Fibroblast of skin of scalp (primary cell): ENCODE results near the gene L3MBTL4.

ENCODE experiments used
- DNase-seq: peaks from one replicate; pipeline ENCODE4 v3.0.0-alpha.2; 2013

L3MBTL4 gene

GRCh38 chr18:6022845-6023244, 391.9 kb downstream of the L3MBTL4 start:
- DNase-seq: peak; percentile 52

- no peak for DNase-seq
Observed at GRCh38 chr18:6022074-6022444, 392.7 kb downstream of the L3MBTL4 start.

- no peak for DNase-seq
Observed at GRCh38 chr18:6021306-6022073, 393.2 kb downstream of the L3MBTL4 start.

- DNase-seq: no peak
Observed at GRCh38 chr18:6018671-6019070, 396.0 kb downstream of the L3MBTL4 start.

- no peak for DNase-seq
Observed at GRCh38 chr18:6017171-6017570, 397.5 kb downstream of the L3MBTL4 start.

GRCh38 chr18:6015364-6015763, 399.3 kb downstream of the L3MBTL4 start:
- peak; percentile 30 for DNase-seq

- DNase-seq: peak; percentile 34
Observed at GRCh38 chr18:6013171-6013810, 401.4 kb downstream of the L3MBTL4 start.

- DNase-seq: no peak
Observed at GRCh38 chr18:6010921-6011320, 403.8 kb downstream of the L3MBTL4 start.

- DNase-seq: no peak
Observed at GRCh38 chr18:6010284-6010683, 404.4 kb downstream of the L3MBTL4 start.

- peak; percentile 11 for DNase-seq
Observed at GRCh38 chr18:6009756-6010155, 405.0 kb downstream of the L3MBTL4 start.

GRCh38 chr18:6004683-6005082, 410.0 kb downstream of the L3MBTL4 start:
- DNase-seq: no peak

- no peak for DNase-seq
Observed at GRCh38 chr18:6004119-6004518, 410.6 kb downstream of the L3MBTL4 start.

GRCh38 chr18:6001867-6002266, 412.8 kb downstream of the L3MBTL4 start:
- peak; percentile 35 for DNase-seq

GRCh38 chr18:5998907-5999306, 415.8 kb downstream of the L3MBTL4 start:
- no peak for DNase-seq

GRCh38 chr18:5998166-5998881, 416.4 kb downstream of the L3MBTL4 start:
- no peak for DNase-seq

GRCh38 chr18:5997361-5997760, 417.4 kb downstream of the L3MBTL4 start:
- no peak for DNase-seq

GRCh38 chr18:5995626-5996025, 419.1 kb downstream of the L3MBTL4 start:
- DNase-seq: no peak

- DNase-seq: no peak
Observed at GRCh38 chr18:5993938-5994337, 420.8 kb downstream of the L3MBTL4 start.

GRCh38 chr18:5992381-5992780, 422.3 kb downstream of the L3MBTL4 start:
- DNase-seq: no peak

- DNase-seq: no peak
Observed at GRCh38 chr18:5987249-5987648, 427.5 kb downstream of the L3MBTL4 start.

- no peak for DNase-seq
Observed at GRCh38 chr18:5986257-5986931, 428.3 kb downstream of the L3MBTL4 start.

- no peak for DNase-seq
Observed at GRCh38 chr18:5984245-5984644, 430.5 kb downstream of the L3MBTL4 start.

- no peak for DNase-seq
Observed at GRCh38 chr18:5983488-5983887, 431.2 kb downstream of the L3MBTL4 start.
